ENCODE results near the gene SRGAP3.

The SRGAP3 gene

GRCh38 chr3:9064850-9065249, 184.6 kb downstream of the SRGAP3 start:
- no peaks in the 10 kb centered on the region for H3K79me2 ChIP-seq (ENCODE audit: insufficient read depth, low read length)
- no peaks in the 10 kb centered on the region for H3F3A ChIP-seq (ENCODE audit: insufficient read depth, low read length)
- TF ChIP-seq EZH2 (IDR thresholded peaks at IDR 0.05; ENCODE audit: borderline replicate concordance, low read length) (no peak), CTCF (IDR thresholded peaks at IDR 0.05; ENCODE audit: low read length) (no peak)
- H2AFZ ChIP-seq (ENCODE audit: low read length) = no peak overlapping the region
- no peak overlapping the region for H3K27ac ChIP-seq (ENCODE audit: low read depth, low read length, poor library complexity, severe bottlenecking)
- H3K36me3 ChIP-seq (ENCODE audit: insufficient read depth, low read length) = no peaks in the 10 kb centered on the region; the same call in 1 of the 2 replicates
- H4K20me1 ChIP-seq (ENCODE audit: insufficient read depth, low read length) = no peaks in the 10 kb centered on the region
- no peak overlapping the region for H3K4me3 ChIP-seq (ENCODE audit: low read depth, low read length, poor library complexity, severe bottlenecking)
- no peaks in the 10 kb centered on the region for H3K9me2 ChIP-seq (ENCODE audit: low read depth, low read length)
- H3K9ac ChIP-seq (ENCODE audit: low read length) = no peak overlapping the region
- H3K9me3 ChIP-seq (ENCODE audit: low read length) = 0 out of 2 replicates have a peak, but pooled peaks cover 2% of the 10 kb centered on the region
- H3K27me3 ChIP-seq (ENCODE audit: insufficient read depth, low read length) = no peaks in the 10 kb centered on the region
- no peak overlapping the region for H3K4me2 ChIP-seq (ENCODE audit: low read length)
- H3K4me1 ChIP-seq (ENCODE audit: insufficient read depth, low read length, severe bottlenecking) = no peaks in the 10 kb centered on the region

- Histone ChIP-seq H4K20me1 (ENCODE audit: insufficient read depth, low read length) (no peaks in the 10 kb centered on the region), H3K9me3 (ENCODE audit: low read length) (0 out of 2 replicates have a peak, but pooled peaks cover 2% of the 10 kb centered on the region), H2AFZ (ENCODE audit: low read length) (no peak overlapping the region), H3K27ac (ENCODE audit: low read depth, low read length, poor library complexity, severe bottlenecking) (no peak overlapping the region), H3K9me2 (ENCODE audit: low read depth, low read length) (no peaks in the 10 kb centered on the region), H3K9ac (ENCODE audit: low read length) (no peak overlapping the region), H3K27me3 (ENCODE audit: insufficient read depth, low read length) (peaks cover 3% of the 10 kb centered on the region; the same call in 1 of the 2 replicates), H3K4me2 (ENCODE audit: low read length) (no peak overlapping the region), H3K79me2 (ENCODE audit: insufficient read depth, low read length) (no peaks in the 10 kb centered on the region), H3F3A (ENCODE audit: insufficient read depth, low read length) (no peaks in the 10 kb centered on the region), H3K4me1 (ENCODE audit: insufficient read depth, low read length, severe bottlenecking) (no peaks in the 10 kb centered on the region), H3K36me3 (ENCODE audit: insufficient read depth, low read length) (no peaks in the 10 kb centered on the region; the same call in 1 of the 2 replicates), H3K4me3 (ENCODE audit: low read depth, low read length, poor library complexity, severe bottlenecking) (no peak overlapping the region)
- no peak for TF ChIP-seq EZH2 (IDR thresholded peaks at IDR 0.05; ENCODE audit: borderline replicate concordance, low read length)
- TF ChIP-seq CTCF (IDR thresholded peaks at IDR 0.05; ENCODE audit: low read length) = no peak
Observed at GRCh38 chr3:9064251-9064650, 185.2 kb downstream of the SRGAP3 start.

DNA sequence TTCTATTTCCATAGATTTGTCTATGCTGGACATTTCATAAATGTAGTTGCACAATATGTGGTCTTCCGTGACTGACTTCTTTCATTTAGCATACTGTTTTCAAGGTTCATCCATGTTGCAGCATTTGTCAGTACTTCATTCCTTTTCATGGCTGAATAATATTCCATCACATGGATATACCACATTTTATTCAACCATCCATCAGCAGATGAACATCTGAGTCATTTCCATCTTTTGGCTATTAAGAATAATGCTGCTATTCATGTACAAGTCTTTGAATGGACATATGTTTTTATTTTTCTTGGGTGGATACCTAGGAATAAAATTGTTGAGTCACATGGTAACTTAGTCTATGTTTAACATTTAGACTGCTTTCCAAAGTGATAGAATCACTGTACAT, 186.9 kb downstream of the SRGAP3 start:
- Histone ChIP-seq H3K27ac (ENCODE audit: low read depth, low read length, poor library complexity, severe bottlenecking) (no peak overlapping the region), H3K79me2 (ENCODE audit: insufficient read depth, low read length) (no peaks in the 10 kb centered on the region), H3K9me2 (ENCODE audit: low read depth, low read length) (no peaks in the 10 kb centered on the region), H3K27me3 (ENCODE audit: insufficient read depth, low read length) (peaks cover 3% of the 10 kb centered on the region; the same call in 1 of the 2 replicates), H3K9ac (ENCODE audit: low read length) (no peak overlapping the region), H3K4me1 (ENCODE audit: insufficient read depth, low read length, severe bottlenecking) (no peaks in the 10 kb centered on the region), H4K20me1 (ENCODE audit: insufficient read depth, low read length) (no peaks in the 10 kb centered on the region), H3K4me2 (ENCODE audit: low read length) (no peak overlapping the region), H3F3A (ENCODE audit: insufficient read depth, low read length) (no peaks in the 10 kb centered on the region), H3K36me3 (ENCODE audit: insufficient read depth, low read length) (no peaks in the 10 kb centered on the region; the same call in 1 of the 2 replicates), H3K4me3 (ENCODE audit: low read depth, low read length, poor library complexity, severe bottlenecking) (no peak overlapping the region), H3K9me3 (ENCODE audit: low read length) (0 out of 2 replicates have a peak, but pooled peaks cover 2% of the 10 kb centered on the region), H2AFZ (ENCODE audit: low read length) (no peak overlapping the region)
- TF ChIP-seq CTCF (IDR thresholded peaks at IDR 0.05; ENCODE audit: low read length) (no peak), EZH2 (IDR thresholded peaks at IDR 0.05; ENCODE audit: borderline replicate concordance, low read length) (no peak)
